GM18508 (cell line): ENCODE results near the gene TAF11L2.
"Not testable (repeated sequence)": the region's sequence is repeated elsewhere in the genome, so short reads cannot be mapped to it uniquely, and the experiment has no call there.

Experiments
- ATAC-seq: cut with Tn5 transposase; IDR thresholded peaks from one replicate; pipeline ENCODE4 v1.9.1; 2021; ENCODE audit warnings: moderate number of reproducible peaks; ENCODE audit not compliant: insufficient read depth, unreplicated experiment

The TAF11L2 gene

DNA sequence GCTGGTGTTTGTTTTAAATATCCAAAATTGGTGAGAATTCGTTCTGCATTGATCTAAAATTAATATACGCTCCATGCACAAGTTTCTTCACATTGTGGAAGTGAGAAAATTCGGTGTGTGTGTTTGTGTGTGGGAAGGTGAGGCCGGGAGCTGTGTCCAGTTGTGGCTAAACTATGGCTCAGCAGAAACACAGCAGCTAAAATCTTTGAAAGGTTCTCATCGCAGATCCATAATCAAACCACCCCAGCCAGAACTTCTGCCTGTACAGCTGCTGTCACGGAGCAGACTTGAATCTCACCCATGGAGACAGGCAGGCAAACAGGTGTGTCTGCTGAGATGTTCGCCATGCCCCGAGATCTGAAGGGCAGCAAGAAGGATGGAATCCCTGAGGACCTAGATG is at the start of gene TAF11L2:
Gene TAF11L2 (plus strand): TSS at position 301 of the 400 bp plus-strand sequence.
- not testable (repeated sequence) for ATAC-seq

DNA sequence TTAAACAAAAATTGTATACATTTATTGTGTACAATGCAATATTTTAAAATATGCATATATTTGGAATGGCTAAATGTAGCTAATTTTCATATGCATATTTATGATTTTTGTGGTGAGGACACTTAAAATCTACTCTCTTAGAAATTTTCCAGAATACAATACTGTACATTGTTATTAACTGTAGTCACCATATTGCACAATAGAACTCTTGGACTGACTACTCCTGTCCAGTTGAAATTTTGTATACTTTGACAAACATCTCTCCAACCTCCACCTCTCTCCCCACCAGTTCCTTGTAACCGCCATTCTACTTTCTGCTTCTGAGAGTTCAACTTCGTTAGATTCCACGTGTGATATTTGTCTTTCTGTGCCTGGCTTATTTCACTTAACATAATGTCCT is 49.2 kb upstream of the TAF11L2 start:
- ATAC-seq = no peak

DNA sequence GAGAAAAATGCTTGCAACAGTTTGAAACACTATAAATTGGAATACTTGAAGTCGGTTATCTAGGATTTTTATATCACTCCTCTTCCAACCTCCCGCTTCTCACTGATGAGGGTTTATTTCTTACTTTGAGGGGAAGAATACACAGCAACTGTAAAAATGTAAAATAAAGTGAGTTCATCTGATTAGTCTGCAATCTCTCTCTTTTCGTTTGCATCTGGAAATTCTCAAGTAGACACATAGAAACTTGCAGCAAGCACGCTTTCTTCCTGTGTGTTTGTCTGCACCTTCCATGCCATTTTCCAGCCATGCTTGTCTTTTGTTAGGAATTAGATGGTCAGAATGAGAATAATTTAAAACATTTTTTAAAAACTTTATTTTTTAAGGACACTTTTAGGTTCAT is 45.1 kb upstream of the TAF11L2 start:
- ATAC-seq = no peak

DNA sequence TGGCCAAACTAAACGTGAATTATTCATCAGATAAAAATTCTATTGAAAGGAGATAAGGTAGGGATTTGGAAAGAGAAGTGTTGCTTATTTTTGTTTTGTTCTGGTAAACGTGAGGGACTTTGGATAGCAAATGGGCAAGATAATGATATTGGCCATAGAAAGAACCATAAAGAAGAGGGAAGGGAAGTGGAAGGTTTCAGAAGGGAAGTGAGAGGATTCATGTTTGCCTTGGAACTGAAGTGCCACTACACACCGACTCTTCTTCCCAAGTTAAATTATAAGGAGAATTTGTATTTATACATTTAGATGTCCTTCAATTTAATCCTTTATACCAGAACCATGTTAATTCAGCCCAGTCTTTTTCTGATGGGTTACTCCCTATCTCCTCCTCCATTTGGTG is 42.1 kb upstream of the TAF11L2 start:
- ATAC-seq = no peak

- no peak for ATAC-seq
Observed at GRCh38 chr5:17461793-17462192, 36.2 kb upstream of the TAF11L2 start.

- no peak for ATAC-seq
Observed at GRCh38 chr5:17463653-17464052, 34.4 kb upstream of the TAF11L2 start.

DNA sequence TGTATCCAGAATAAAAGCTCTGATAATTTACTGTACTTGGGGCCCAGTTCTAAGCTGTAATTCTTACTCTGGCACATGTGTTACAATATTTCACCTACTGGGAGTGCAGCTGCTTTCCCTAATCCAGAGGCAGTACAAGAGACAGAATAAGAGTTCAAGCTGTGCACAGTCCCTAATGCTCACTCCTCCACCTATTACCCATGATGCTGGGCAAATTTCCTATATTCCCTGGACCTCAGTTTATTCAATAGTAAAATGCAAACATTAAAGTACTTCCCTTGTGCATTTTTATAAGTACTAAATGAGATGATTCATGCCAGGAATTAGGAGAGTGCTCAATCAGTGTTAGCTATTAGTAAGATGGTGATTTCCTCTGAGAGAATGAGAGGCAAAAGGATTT is 28.0 kb upstream of the TAF11L2 start:
- ATAC-seq = no peak

DNA sequence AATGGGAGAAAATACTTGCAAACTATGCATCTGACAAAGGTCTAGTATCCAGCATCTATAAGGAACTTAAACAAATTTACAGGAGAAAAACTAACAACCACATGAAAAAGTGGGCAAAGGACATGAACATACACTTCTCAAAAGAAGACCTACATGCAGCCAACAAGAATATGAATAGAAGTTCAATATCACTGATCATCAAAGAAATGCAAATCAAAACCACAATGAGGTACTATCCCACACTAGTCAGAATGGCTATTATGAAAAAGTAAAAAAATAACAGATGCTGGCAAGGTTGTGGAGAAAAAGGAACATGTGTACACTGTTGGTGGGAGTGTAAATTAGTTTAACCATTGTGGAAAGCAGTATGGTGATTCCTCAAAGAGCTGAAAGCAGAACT is 23.0 kb upstream of the TAF11L2 start:
- ATAC-seq = peak; percentile 60

GRCh38 chr5:17477043-17477442 is 21.0 kb upstream of the TAF11L2 start:
- ATAC-seq = no peak

DNA sequence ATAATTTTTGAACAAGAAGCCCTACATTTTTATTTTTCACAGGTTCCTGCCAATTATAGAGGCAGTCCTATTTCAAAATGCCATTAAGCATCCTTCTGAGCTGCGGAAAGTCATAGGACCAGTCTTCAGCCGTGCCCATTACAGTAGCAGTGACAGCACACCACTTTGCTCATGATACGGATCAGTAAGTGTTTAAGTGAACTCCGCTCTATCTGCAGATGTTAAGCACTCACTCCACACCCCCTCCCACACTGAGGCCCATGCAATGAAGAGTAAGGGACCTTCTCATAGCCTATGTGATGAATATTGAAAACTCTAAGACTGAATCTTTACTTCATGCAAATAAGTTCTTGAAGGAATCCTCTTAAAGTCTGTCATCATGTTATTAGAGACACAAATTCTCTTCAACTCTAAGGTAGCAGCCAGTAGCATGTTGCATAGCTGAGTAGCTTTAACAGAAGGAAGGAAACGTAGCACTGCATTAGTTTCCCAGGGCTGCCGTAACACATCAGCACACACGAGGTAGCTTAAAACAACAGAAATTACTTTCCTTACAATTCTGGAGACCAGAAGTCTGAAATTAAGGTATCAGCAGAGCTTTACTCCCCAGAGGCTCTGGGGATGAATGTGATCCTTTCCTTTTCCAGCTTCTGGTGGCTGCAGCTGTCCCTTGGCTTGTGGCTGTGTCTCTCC is 20.3 kb upstream of the TAF11L2 start:
- ATAC-seq = no peak

- ATAC-seq = no peak
Observed at GRCh38 chr5:17481378-17481777, 16.7 kb upstream of the TAF11L2 start.

DNA sequence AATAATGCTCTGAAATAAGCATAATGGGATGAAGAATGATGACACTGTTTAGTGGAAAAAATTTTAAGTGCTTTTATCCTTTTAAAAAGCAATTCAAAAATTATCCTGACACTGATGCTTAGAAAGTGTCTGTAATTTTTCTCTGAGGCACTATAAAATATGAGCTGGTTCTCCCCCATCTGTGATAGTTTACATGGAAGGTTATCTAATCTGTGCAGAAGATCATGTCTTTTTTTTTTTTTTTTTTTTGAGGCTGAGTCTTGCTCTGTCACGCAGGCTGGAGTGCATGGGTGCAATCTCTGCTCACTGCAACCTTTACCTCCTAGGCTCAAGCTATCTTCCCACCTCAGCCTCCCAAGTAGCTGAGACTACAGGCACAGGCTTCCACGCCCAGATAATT is 15.2 kb upstream of the TAF11L2 start:
- no peak for ATAC-seq

DNA sequence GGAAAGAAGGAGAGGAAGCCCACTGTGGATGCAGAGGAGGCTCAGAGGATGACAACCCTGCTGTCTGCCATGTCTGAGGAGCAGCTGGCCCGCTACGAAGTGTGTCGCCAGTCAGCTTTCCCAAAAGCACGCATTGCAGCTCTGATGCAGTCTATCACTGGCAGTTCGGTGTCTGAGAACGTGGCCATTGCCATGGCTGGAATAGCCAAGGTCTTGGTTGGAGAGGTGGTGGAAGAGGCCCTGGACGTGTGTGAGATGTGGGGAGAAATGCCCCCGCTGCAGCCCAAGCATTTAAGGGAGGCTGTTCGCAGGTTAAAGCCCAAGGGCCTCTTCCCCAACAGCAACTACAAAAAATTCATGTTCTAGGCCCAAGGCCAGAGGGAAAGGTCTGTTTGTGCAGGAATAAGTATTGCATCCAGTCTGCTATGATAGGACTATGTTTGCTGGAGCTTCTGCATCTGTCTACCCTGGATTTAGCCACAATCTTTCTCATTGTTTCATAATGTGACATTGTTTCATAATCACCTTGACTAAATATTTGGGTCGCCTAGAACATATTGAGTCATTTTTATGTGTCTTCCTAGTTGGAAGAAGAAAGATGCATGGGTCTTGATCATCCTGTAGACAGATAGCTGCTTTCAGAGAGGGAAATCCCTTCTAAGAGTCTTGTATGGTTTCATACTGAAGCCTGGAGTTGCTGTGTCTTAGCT is 11.4 kb upstream of the TAF11L2 start:
- not testable (repeated sequence) for ATAC-seq

DNA sequence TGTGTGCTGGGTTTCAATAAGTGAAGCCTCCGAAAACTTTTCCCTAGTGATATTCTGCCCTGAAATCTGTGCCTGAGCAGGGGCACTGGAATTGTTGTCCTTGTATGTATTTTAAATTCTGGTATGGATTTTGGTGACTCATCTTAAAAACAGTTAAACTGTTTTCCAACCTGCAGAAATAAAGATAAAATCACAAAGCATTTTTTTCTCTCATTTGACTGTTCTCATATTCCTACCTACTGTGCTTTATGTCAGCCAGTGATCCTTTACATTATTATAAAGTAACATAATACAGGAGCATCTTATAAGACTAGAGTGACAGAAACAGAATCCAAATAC is 10.9 kb upstream of the TAF11L2 start:
- ATAC-seq = no peak

DNA sequence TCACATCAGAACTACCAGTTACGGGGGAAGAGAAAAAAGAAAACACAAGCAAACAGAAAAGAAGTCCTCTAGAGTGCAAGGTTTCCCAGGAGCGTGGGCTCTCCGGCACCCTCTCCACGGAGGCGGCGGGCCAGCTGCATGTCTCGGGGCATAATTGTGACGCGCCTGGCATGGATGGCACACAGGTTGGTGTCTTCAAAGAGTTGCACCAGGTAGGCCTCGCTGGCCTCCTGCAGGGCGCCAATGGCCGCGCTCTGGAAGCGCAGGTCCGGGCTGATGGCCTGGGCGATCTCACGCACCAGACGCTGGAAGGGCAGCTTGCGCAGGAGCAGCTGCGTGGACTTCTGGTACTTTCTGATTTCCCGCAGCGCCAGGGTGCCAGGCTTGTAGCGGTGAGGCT is 6.8 kb upstream of the TAF11L2 start:
- ATAC-seq = not testable (repeated sequence)

GRCh38 chr5:17492770-17493169 is 5.3 kb upstream of the TAF11L2 start:
- no peak for ATAC-seq

GRCh38 chr5:17497446-17497845 is 585 bp upstream of the TAF11L2 start:
- no peak for ATAC-seq

DNA sequence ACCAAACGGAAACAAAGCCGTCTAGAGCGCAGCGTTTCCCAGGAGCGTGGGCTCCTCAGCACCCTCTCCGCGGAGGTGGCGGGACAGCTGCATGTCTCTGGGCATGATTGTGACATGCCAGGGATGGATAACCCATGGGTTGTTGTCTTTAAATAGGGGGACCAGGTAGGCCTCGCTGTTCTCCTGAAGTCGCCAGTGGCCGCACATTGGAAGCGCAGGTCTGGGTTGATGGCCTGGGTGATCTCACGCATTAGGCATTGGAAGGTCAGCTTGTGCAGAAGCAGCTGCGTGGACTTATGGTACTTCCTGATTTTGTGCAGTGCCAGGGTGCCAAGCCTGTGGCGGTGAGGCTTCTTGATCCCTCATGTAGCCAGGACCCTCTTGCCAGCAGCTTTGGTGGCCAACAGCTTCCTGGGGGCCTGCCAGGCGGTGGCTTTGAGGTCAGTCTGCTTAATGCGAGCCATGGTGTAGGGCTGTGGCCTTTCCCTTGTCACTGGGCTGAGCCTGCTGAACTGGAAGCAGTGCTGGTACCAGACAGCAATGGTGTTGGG is 13.8 kb downstream of the TAF11L2 start:
- no peak for ATAC-seq

DNA sequence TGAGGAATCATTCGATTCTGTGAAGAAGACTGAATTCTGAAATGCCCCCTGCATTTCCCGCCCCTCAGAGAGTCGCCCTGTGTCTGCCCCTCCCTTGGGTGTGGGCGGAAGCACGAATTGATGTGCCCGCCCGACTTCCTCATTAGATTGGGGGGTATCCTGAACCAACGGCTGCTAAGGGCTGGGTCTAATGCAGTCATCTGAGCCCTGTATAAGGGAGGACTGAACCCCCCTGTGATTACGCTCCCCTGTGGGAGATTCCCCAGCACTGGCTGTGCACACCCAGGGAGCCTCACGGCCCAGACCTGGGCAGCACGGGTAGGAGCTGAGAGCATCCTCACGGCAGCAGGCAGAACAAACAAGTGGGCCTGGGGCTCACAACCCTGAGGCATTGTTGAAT is 19.5 kb downstream of the TAF11L2 start:
- ATAC-seq = not testable (repeated sequence)

GRCh38 chr5:17518067-17518466 is 20.0 kb downstream of the TAF11L2 start, which contains the start of gene TAF11L3:
Gene TAF11L3, plus strand, starts transcription at chr5:17518367.
- ATAC-seq = not testable (repeated sequence)

DNA sequence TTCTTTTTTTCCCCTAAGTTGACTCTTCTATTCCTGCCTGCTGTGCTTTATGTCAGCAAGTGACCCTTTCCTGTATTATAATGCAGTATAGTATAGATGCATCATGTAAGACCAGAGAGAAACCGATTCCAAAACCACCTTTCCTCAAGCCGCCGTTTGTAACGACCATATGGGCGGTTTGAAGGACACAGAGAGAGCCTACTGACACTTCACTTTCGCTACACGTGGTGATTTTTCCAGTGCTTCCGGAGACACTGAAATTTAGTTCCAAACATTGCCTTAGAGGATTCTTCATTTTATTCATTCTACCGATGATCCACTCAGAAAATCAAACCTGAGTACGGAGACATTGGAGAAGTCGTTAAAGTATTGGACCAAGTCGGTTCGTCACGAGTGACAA is 21.5 kb downstream of the TAF11L2 start:
- ATAC-seq = not testable (repeated sequence)

DNA sequence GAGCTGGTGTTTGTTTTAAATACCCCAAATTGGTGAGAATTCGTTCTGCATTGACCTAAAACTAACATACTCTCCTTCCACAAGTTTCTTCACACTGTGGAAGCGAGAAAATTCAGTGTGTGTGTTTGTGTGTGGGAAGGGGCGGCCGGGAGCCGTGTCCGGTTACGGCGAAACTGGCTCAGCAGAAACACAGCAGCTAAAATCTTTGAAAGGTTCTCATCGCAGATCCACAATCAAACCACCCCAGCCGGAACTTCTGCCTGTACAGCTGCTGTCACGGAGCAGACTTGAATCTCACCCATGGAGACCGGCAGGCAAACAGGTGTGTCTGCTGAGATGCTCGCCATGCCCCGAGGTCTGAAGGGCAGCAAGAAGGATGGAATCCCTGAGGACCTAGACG is 23.5 kb downstream of the TAF11L2 start, which contains the start of gene TAF11L4:
Gene TAF11L4 (plus strand): TSS at position 301 of the 400 bp plus-strand sequence.
- ATAC-seq = not testable (repeated sequence)
